NCI-H187 treated with DMSO at 0.1 percent for 48 hours (cell line): ENCODE results near the gene CRIM1.

Experiments used
- DNase-seq: peaks from one replicate; lab custom pipeline; 2025; lab: John Stamatoyannopoulos, UW

CRIM1 gene

DNA sequence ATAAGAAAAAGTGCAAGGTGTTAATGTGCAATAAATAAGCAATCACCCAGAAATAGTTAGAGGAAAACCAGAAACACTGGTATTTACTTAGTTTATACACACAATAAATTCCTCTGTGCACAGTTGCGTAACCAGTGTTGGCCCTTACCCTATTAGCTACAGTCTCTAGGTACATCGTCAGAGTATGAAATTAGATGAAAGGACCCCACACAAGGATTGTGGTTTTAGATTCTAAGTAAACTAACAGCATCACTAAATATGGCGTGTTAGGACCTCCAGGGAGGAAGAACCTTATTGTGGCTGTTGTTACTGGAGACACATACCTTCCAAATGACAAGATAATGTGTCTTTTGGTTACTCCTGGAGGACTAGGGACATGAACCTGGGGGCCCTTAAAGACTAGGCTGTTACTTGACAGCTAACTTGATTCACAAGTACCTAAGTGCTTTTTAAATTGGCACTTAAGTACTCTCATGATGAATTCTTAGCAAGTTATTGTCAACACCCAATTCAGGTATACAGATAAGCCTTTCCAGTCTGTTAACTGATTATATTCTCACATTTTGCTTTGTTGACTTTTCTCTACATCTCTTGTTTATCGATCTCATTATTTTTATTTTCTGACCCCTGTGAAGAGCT is 127.1 kb downstream of the CRIM1 start:
- DNase-seq, result no peak

DNA sequence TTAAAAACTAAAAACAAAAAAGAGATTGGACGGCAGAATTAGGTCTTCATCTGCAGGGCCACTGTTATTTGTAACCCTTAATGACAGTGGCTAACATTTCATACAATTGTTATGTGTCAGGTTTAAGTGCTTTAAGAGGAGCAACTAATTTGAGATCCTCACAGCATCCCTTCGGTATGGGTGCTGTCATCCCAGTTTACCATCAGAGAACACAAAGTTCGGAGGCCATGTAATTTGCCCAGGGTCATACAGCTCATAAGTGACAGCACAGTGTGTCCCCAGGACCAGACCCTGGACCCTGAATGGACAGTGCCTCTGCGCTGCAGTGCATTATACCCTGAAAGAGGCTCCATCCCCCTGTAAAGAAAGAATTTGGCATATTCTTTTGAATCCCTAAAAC is 127.7 kb downstream of the CRIM1 start:
- no peak for DNase-seq

DNA sequence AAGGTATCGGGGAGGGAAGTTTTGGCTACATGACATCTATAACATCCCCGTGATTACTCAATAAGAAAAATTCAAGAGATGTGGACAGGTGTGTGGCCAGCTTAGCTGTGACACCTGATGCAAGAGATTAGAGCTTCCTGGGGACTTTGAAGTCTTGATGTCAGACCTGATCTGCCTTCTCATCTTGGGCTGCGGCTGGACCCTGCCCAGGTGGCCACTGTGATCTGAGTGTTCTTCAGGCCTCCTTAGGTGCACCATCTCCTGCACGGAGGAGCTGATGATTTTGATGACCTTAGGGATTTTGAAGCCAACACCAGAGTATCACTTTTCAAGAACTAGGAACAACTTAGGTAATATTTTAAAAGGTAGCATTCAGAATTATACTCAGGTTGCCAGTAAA is 128.9 kb downstream of the CRIM1 start:
- DNase-seq, result no peak

DNA sequence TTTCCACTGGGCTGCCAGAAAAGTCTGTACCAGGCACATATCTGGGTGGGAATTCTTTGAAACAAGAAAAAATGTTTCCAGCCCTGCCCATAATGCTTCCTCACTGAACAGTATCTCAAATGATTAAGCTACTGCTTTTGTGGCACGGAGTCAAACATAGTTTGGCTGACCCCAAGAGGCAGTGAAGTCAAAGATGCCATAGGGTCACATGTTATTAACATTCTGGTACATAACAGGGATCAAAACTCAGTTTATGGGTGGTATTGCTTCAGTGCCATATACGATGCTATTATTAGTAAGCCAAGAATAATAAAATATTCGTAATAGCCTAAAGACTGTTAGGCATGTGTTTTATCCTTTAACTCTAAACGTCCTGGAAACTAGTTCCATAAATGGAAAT is 129.9 kb downstream of the CRIM1 start:
- no peak for DNase-seq

DNA sequence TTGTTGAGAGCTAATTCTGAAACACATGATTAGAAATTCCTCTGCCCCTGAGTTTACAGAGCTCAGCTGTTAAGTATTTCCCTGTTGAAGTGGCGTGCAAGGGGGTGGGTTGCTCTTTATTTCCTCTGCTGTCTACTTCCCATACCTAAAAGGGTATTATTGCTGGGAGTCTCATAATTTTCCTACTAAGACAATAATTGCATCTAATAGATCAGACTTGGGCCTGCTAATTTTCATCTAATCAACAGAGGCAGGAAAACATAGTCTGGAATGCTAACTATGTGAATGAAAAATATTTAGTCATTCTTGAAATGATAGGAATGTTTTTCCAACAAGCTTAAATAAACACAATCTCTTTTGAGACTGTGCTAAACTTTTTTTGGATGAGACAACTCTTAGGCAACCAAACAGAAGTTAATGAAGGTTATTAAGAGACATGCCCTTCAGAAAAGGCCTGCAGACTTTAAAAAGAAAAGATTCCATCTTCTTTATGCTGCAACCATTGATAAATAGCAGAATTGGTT is 131.0 kb downstream of the CRIM1 start:
- no peak for DNase-seq

DNA sequence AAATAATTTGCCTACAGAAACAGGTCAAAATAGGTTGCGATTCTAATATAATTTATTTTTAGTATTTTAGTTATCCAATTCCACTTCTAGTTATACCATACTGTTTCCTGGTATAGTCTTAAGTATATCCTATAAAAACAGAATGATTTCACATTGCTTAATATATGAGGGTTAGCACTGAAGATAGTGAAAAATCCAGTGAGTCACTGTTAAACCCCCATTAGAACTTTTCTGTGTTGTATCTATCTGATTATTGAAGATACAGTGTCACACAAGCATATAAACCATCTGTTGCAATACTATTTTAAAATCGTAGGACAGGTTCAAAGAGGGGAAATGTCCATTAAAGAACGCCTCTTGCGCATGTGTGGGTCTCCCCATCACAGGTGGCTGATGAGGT is 132.4 kb downstream of the CRIM1 start:
- DNase-seq, result no peak

DNA sequence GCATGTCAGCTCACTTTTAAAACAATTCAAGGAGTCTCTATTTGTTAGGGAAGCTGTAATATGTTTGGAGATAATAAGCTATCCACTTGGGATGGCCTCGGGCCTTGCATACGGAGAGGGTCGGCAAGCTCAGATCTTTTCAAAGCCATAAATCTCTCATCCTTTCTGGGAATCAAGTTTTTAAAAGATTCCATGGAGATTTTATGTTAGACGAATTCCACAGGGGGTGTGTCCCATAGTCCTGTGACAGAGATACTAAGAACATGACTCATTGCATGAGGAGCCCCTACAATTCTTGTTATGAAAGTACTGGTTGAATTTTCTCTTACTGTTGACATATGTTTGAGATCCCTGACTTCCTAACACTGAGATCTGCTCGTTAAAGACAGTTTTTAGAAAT is 133.7 kb downstream of the CRIM1 start:
- DNase-seq, result no peak

DNA sequence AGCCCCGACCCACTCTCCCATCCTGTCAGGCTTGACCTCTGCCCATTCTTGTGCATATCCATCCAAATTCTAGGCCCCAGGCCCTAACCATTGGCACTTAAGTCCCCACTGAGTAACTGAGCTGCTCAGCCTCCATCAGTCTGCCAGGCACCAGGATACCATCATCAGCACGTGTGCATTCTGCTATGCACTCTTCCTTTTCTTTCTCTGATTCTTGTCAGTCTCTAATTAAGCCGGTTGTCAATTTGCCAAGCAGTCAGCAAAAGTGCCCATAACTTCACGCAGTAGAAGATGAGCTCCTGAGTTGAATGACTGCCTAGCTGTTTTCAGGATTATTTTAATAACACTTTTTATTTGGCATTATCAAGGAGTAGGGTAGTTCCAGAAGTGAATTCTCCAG is 135.2 kb downstream of the CRIM1 start:
- DNase-seq, result no peak

DNA sequence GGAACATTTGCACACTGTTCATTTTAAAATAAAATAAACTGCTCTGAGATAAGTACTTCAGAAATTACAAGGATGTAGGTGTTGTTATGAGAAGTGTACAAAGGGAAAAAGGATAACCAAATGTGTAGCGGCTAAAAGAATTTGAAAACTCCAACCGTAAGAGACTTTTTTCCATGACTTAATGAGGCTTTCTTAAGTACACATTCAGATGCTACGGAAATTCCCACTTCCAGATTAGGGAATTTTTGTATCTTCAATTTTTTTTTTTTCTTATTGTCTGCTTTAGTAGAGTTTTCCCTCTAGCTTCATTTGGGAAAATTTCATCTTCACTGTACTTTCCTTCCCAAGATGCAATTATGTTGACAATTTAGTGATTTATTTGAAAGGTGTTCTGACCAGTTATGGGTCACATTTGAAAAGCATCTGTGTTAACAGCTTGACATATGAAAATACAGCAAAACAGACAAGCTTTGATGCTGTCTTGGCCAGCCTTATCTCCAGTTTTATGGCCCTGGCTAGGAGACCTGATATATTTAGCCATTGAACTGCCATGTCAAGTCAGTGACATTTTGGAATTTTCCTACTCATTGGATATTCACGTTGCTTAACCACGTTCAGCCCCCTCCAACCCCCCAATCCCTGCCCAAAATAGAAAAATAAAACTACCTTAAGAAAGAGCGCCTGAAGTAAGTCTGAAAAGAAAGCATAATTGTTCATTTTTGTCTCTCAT is 136.8 kb downstream of the CRIM1 start:
- DNase-seq, result no peak

DNA sequence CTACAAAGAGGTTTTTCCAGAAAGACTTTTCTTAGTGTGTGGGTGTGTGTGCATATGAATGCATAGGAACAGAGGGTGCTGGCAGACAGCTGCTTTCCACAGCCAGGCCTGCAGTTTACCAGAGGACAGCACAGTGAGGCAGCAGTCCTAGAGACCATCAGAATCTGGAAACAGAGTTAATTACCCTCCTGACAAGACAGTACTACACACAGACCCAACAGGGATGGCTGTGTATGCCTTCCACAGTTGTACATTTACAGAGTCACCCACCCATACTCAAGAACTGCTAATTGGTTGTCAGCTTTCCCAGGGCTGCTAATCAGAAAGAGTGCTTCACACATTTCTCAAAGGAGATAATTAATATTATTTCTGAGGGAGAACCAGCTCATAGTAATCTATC is 137.7 kb downstream of the CRIM1 start:
- DNase-seq, result no peak

DNA sequence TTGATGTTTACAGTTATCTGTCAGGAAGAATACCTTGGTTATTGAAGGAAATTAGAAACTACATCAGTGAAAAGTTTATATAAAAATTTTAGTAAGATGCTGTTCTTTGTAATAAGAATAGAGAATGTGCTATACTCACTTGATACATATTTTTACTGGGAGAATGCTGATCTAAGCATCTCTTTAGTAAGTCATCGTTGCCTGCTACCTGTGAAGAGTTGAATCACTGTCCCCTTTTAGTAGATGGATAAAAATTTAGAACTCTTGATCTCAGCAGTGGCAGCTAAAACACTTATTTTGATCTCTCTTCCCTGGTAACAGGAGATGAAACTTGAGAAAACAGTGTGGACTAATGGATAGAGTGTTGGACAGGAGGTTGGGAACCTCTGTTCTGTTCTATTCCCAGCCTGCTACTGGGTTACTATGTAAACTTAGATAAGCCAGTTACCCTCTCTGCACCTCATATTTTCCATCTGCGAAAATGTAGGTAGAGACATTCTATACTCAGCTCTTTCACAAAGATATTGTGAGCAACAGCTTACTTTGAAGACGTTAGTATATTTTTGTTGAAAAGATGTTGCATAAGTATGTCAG is 142.1 kb downstream of the CRIM1 start:
- no peak for DNase-seq

DNA sequence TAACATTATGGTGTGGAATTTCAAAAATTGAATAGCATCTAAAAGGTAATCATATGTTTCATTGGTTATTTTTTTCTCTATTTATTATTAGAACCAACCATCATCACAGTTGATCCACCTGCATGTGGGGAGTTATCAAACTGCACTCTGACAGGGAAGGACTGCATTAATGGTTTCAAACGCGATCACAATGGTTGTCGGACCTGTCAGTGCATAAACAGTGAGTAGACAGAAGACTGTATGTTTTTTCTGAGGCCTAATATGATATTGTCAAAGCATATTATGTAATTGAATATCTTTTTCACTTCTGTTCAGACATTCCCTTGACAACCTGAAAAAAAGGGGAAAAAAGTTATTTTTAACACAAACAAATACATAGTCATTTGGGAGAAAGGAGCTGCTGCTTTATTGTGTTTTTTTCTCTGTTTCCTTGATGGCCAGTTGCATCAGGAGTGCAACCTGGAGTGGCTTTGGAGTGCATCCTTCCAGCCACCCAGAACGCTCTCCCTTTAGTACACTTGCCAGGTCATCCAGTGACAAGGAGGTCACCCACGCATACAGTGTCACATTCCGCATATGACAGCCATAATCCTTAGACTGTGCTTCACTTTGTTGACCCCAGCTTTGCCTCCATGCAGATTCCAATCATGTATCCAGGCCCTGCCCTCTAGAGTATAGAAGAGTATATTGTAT is 143.7 kb downstream of the CRIM1 start:
- no peak for DNase-seq

DNA sequence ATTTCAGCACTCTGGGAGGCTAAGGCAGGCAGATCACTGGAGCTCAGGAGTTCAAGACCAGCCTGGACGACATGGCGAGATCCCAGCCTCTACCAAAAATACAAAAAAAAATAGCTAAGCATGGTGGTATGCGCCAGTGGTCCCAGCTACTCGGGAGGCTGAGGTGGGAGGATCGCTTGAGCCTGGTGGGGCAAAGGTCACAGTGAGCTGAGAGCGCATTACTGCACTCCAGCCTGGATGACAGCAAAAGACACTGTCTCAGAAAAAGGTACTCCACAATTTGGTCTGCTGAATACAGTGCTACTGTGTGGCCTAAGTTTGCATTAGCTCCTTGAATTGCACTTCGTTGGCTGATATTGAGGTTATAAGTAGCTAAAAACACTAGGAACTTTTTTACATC is 144.5 kb downstream of the CRIM1 start:
- DNase-seq, result no peak

DNA sequence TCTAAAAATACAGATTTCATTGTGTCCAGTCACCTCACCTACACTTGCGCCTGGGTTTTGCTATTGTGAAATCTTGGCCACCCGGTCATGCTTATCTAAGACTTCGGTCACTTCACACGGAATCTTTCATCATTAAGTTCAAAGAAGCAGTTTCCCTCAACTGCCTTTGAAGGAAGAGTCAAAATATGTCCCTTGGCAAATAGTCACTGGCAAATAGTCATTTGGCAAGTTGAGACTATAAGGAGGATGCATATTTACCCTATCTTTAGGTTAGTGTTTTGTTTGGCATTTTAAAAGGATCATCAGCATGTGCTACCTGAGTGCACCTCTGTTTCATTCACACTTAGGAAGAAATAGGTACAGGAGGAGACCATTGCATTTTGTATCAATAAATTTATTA is 146.5 kb downstream of the CRIM1 start:
- no peak for DNase-seq

DNA sequence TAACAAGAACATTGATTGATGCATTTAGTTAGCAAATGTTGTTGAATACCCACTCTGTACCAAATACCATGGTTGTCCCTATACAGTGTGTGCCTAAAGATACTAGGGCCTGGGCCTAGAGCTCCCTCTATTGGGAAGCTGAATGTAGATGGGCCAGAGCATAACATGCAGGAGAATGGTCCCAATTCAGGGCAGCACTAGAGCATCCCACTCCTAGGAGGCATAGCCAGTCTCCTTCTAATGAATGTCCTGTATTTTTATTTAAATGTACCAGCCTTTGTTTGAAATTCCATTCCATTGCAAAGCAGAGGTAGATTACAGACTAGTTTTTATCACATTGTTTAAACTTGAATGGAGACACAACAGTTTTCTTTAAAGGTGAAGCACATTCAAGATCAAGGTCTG is 151.8 kb downstream of the CRIM1 start:
- no peak for DNase-seq

DNA sequence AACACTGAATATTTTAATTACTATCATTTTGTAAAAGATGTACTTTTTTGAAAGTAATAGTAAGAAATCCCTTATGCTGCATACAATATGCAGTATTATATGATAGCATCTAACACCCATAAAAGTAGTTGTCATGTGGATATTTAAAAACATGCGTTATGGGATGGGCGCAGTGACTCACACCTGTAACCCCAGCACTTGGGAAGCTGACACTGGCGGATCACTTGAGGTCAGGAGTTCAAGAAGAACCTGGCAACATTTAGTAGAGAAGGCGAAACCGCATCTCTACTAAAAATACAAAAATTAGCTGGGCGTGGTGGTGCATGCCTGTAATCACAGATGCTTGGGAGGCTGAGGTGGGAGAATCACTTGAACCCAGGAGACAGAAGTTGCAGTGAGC is 153.5 kb downstream of the CRIM1 start:
- DNase-seq, result no peak

DNA sequence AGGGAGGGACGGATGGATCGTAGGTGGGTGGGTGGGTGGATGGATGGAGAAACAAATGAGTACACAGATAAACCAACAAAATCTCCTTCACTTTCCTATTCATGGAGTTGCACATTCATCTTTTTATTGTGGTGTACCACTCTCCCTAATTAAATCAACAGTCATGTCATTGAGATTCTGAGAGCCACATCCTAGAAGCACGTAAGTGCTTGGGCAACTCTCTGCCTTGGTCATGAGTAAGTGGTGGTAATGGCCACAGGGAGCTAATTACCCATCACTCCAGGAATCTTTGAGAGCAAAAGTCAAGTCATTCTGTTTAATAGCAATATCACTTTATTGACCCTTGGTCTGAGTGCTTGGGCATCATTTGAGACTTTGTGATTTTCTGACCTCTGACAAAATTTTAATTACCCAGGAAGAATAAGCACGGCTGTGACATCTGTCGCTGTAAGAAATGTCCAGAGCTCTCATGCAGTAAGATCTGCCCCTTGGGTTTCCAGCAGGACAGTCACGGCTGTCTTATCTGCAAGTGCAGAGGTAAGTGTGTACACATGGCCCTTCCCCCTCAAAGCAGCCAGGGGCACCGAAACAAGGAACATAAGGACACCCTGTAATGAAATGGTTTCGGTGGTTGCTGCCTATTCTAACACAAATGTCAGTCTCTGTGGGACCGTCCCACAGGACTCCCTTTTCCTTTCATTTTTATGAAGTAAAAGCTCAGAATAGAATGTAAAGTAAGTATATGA is 156.5 kb downstream of the CRIM1 start:
- peak; percentile 44 for DNase-seq

DNA sequence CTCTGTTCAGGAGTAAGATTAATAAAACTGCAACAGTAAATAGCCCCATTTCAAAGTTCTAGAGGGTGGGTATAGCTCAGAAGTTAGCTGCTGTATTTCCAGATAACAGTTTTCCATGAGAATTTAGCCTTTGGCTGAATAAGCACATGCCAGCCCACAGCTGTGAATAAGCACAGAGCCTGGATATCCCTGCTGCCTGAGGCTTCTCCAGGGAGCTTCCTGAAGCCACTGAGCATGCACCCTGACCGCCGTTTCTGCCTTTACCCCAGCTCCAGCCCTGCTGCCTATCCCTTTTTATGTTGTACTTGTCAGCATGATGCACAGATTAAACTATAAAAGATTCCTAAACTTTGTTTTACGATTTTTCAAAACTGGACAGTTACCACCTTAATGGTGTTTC is 157.1 kb downstream of the CRIM1 start:
- DNase-seq, result no peak

DNA sequence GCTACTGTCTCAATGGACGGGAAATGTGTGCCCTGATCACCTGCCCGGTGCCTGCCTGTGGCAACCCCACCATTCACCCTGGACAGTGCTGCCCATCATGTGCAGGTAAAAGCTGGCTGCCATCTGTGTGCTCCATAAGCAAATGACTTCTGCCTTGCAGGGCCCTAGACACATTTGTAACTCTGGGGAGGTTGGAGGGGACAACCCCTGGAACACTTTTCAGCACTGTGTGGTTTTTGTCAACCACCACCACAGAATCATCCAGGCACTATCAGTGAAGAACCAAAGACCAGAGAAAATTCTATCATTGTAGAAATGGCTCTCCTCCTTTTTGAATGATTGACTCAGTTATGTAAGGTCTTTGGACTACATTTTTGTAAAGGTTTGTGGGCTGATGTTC is 158.1 kb downstream of the CRIM1 start:
- no peak for DNase-seq

DNA sequence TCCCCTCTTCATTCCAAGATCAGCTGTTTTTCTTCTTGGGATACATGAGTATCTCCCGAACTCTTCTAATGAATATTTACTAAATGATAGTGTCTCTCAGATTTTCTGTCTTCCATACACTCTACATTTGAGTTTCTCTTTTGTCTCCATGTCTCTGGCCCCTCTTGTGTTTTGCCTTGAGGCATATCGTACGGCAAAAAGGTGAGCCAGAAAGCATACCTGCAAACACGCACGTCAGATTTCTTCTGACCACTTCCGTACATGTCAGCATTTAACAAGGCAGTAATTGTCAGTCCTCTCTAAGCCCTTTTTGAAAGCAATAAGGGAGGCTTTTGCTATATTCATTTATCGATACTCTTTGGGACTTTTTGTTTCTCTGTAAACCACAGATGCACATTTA is 160.0 kb downstream of the CRIM1 start:
- no peak for DNase-seq

DNA sequence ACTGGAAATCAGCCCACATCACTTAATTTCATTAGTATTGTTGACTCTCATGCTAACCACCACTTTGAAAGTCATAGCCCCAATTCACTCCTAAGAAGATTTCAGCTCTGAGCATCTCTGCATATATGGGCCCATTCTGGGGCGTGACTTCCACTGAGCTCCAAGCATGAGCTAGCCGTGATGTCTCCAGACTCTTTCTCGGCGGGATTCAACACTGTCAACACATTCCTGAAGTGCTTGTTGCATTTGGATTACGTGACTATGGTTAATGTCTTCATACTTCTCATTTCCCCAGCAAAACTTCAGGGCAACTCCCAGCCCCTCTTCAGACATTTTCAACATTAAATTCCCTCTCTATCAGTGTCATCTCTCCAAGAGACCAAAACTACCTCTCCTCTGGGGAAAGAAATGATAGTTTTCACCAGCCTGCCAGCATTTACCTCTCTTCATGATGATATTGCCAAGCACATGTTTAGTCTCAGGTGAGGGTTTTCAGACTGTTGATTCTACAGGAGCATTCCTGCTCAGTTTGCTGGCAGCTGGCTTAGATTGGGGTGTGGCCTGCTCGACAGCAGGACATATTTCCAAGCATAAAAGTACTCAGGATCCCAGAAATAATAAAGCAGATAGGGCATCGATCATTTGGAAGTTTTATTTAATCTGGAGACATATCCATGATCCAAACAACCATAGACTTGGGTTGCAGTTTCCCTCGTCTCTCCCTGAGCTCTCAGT is 160.7 kb downstream of the CRIM1 start:
- no peak for DNase-seq
